HG03354 (cell line): ENCODE data around the gene PLCL1.

Source experiments
- ATAC-seq: cut with Tn5 transposase; IDR thresholded peaks from one replicate; pipeline ENCODE4 v1.9.1; 2021; ENCODE audit warnings: mild to moderate bottlenecking; ENCODE audit not compliant: unreplicated experiment, poor library complexity, severe bottlenecking

The PLCL1 gene

GRCh38 chr2:197914778-197915177, 110.4 kb downstream of the PLCL1 start:
- ATAC-seq = no peak

- no peak for ATAC-seq
These were observed 111.3 kb downstream of the PLCL1 start for GRCh38 chr2:197915548-197916265.

GRCh38 chr2:197919487-197919886, 115.1 kb downstream of the PLCL1 start:
- no peak for ATAC-seq

- no peak for ATAC-seq
These were observed 115.7 kb downstream of the PLCL1 start for GRCh38 chr2:197920088-197920487.

- ATAC-seq = no peak
These were observed 116.3 kb downstream of the PLCL1 start for GRCh38 chr2:197920592-197921201.

GRCh38 chr2:197924483-197924882, 120.1 kb downstream of the PLCL1 start:
- no peak for ATAC-seq

- no peak for ATAC-seq
These were observed 120.8 kb downstream of the PLCL1 start for GRCh38 chr2:197925204-197925603.

- ATAC-seq = no peak
These were observed 121.6 kb downstream of the PLCL1 start for GRCh38 chr2:197925976-197926375.

- ATAC-seq = no peak
These were observed 122.3 kb downstream of the PLCL1 start for GRCh38 chr2:197926673-197927072.

- no peak for ATAC-seq
These were observed 123.6 kb downstream of the PLCL1 start for GRCh38 chr2:197927994-197928393.

- ATAC-seq = no peak
These were observed 124.9 kb downstream of the PLCL1 start for GRCh38 chr2:197929008-197929885.

- ATAC-seq = no peak
These were observed 125.5 kb downstream of the PLCL1 start for GRCh38 chr2:197929886-197930227.

- ATAC-seq = no peak
These were observed 126.3 kb downstream of the PLCL1 start for GRCh38 chr2:197930570-197931278.

- ATAC-seq = no peak
These were observed 127.4 kb downstream of the PLCL1 start for GRCh38 chr2:197931661-197932312.

GRCh38 chr2:197932374-197932773, 128.0 kb downstream of the PLCL1 start:
- ATAC-seq = no peak

- ATAC-seq = no peak
These were observed 130.0 kb downstream of the PLCL1 start for GRCh38 chr2:197934261-197934933.

- no peak for ATAC-seq
These were observed 130.5 kb downstream of the PLCL1 start for GRCh38 chr2:197934934-197935289.

- no peak for ATAC-seq
These were observed 133.4 kb downstream of the PLCL1 start for GRCh38 chr2:197937814-197938213.

GRCh38 chr2:197938555-197938954, 134.2 kb downstream of the PLCL1 start:
- no peak for ATAC-seq
